PC-9 (cell line): ENCODE measurements around the gene LIPC.

Experiments used
- EZH2 ChIP-seq: fragments of 200-600 bp; sonication (generic); IDR thresholded peaks from 2 replicates; pipeline ENCODE4 v1.8.0; 2017; ENCODE audit warnings: antibody characterized with exemption, low read depth
- TF ChIP-seq, protein P1 (sequence below): fragments of 200-600 bp; sonication (generic); conservative IDR thresholded peaks from 2 replicates; pipeline ENCODE4 v1.6.1; 2017; ENCODE audit warnings: mixed run types, antibody characterized with exemption, mild to moderate bottlenecking, moderate library complexity

DNA sequence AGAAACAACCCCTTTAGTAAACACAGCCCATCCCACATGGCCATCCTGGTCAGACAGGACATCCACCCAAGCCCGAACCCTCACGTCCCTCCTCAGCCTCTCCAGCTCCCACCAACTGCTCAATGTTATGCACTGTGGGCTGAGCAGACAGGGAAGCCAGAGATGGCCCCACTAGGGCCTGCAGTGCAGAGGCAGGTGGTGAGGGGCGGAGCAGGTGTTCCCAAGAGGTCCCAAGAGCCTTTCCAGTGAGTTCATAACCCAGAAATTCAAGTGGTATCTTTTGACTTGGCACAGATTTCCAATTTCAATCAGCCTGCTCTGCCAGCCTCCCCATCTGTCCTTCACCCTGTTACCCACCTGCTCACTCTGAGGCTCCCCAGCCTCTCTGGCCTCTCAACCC, 130.3 kb downstream of the LIPC start:
- TF ChIP-seq, protein P1, sequence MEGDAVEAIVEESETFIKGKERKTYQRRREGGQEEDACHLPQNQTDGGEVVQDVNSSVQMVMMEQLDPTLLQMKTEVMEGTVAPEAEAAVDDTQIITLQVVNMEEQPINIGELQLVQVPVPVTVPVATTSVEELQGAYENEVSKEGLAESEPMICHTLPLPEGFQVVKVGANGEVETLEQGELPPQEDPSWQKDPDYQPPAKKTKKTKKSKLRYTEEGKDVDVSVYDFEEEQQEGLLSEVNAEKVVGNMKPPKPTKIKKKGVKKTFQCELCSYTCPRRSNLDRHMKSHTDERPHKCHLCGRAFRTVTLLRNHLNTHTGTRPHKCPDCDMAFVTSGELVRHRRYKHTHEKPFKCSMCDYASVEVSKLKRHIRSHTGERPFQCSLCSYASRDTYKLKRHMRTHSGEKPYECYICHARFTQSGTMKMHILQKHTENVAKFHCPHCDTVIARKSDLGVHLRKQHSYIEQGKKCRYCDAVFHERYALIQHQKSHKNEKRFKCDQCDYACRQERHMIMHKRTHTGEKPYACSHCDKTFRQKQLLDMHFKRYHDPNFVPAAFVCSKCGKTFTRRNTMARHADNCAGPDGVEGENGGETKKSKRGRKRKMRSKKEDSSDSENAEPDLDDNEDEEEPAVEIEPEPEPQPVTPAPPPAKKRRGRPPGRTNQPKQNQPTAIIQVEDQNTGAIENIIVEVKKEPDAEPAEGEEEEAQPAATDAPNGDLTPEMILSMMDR = no peak
- no peak for TF ChIP-seq EZH2
